Cortex of kidney (tissue), 1 donor: Measurements from ENCODE around the gene ABI1.

ENCODE experiments used
- DNase-seq: peaks from one replicate; lab custom pipeline; 2025; lab: John Stamatoyannopoulos, UW

Gene ABI1

GRCh38 chr10:26714415-26715136 is 146.2 kb downstream of the ABI1 start:
- no peak for DNase-seq

- no peak for DNase-seq
These were observed 149.4 kb downstream of the ABI1 start for GRCh38 chr10:26711324-26711723.

DNA sequence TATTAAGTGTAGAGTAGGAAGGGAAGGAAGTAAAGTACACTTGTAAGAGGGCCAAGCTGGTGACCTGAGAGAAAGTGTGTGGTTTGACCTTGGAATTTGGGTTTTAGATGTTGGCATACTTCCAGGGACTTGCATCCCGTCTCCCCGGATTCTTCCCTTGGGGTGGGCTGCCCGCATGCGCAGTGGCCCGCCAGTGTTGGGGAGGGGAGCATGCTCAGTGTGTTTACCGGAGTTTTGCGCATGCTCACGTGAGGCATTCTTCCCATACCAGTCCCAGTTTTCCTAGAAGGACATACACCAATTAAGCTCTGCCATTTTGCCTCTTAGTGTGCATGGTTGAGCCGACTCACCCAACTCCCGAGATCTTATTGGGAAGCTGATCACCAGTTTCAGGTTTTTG is 153.8 kb downstream of the ABI1 start:
- no peak for DNase-seq

- DNase-seq: no peak
These were observed 154.6 kb downstream of the ABI1 start for GRCh38 chr10:26706206-26706605.

DNA sequence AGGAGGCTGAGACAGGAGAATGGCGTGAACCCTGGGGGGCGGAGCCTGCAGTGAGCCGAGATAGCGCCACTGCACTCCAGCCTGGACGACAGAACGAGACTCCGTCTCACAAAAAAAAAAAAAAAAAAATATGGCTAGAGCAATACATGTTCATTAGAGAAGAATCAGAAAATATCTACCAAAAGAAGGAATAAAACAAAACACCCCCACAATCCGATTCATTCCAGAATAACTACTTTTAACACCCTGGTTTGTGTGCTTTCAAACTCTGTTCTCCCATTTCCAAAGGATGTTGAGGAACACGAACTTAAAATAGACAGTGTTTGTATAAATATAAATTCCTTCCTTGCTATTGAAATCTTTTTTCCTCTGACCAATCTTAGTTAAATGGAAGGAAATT is 156.8 kb downstream of the ABI1 start:
- DNase-seq: no peak

DNA sequence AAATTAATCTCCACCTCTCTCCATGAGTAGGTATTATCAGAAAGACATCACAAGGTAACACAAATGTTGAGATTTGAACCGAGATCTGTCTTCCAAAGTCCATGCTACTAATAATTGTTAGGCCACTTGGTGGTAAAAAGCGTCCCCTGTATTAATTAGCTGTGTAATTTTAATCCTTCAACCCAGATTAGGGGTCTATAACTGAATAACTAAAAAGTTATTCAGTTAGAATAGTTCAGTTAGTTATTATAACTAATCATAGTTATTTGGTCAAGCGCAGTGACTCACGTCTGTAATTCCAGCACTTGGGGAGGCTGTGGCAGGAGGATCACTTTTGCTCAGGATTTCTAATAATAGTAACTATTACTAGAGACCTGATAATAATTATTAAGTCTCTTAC is 157.7 kb downstream of the ABI1 start:
- DNase-seq: no peak

DNA sequence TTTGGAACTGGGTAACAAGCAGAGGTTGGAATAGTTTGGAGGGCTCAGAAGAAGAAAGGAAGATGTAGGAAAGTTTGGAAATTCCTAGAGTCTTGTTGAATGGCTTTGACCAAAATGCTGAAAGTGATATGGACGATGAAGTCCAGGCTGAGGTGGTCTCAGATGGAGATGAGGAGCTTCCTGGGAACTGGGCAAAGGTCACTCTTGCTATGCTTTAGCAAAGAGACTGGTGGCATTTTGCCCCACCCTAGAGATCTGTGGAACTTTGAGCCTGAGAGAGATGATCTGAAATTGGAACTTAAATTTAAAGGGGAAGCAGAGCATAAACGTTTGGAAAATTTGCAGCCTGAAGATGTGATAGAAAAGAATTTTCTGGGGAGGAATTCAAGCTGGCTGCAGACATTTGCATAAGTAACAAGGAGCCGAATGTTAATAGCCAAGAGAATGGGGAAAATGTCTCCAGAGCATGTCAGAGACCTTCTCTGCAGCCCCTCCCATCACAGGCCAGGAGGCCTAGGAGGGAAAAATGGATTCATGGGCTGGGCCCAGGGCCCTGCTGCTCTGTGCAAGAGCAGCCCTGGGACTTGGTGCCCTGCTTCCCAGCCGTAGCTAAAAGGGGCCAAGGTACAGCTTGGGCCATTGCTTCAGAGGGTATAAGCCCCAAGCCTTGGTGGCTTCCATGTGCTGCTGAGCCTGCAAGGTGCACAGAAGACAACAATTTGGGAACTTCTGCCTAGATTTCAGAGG is 159.7 kb downstream of the ABI1 start:
- DNase-seq: no peak

- DNase-seq: no peak
These were observed 161.1 kb downstream of the ABI1 start for GRCh38 chr10:26699631-26700030.

- DNase-seq: no peak
These were observed 161.8 kb downstream of the ABI1 start for GRCh38 chr10:26698909-26699308.

- DNase-seq: no peak
These were observed 162.7 kb downstream of the ABI1 start for GRCh38 chr10:26697922-26698608.

- no peak for DNase-seq
These were observed 163.4 kb downstream of the ABI1 start, which contains the start of gene PDSS1 for GRCh38 chr10:26697163-26697921. PDSS1 (plus strand) TSS chr10:26697701; CDS start chr10:26697712, 11 bp downstream.

DNA sequence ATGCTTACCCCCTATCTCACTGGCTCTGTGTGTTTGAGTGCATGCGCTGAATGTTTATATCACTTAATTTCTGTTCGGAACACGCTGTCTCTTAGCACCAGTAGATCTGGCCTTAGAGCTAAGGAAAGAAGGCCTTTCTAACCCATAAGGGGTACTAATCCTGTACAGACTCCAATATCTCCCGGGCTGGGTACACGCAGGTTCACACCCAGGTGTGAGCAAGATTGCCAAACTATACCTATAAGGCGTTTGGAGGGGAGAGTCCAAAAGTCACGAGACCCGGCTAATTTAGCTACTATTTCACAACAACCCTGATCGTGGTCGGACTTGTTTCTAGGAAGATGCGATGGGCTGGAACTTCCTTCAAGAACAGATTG is 164.0 kb downstream of the ABI1 start:
- DNase-seq: no peak
